Motor neuron (in vitro differentiated cells): ENCODE data around the gene MLLT3. TPM values are rescaled to one million over a fixed set of nuclear protein-coding genes. Genes with fewer than 3 reads are reported as not detected.
"Not testable (repeated sequence)": the region's sequence is repeated elsewhere in the genome, so short reads cannot be mapped to it uniquely, and the experiment has no call there.

Experiments used
- ATAC-seq, 8 experiments: fragments of 200-7000 bp; cut with Tn5 transposase; replicated peaks in 6 of 8; 2 replicates each; pipeline ENCODE4 v1.8.0; 2021; ENCODE audit warnings: mild to moderate bottlenecking in 8 of 8, moderate library complexity in 8 of 8
- H3K27ac ChIP-seq, 2 donors: fragments of 250-450 bp; sonication (Bioruptor Pico); 2 replicates each; pipeline ENCODE4 v1.9.0; 2021; ENCODE audit warnings: antibody characterized with exemption in 2 of 2, mild to moderate bottlenecking in 2 of 2, moderate library complexity in 1 of 2
- H3K4me1 ChIP-seq, 2 donors: fragments of 250-450 bp; sonication (Bioruptor Pico); replicated peaks in 1 of 2; 2 replicates each; pipeline ENCODE4 v1.6.1; 2021; ENCODE audit warnings: antibody characterized with exemption in 2 of 2, mild to moderate bottlenecking in 2 of 2, moderate library complexity in 1 of 2
- H3K4me3 ChIP-seq, 5 donors: fragments of 250-450 bp; sonication (Bioruptor Pico); 2 replicates each; pipeline ENCODE4 v1.9.0; 2021; ENCODE audit warnings: antibody characterized with exemption in 5 of 5, mild to moderate bottlenecking in 5 of 5, moderate library complexity in 4 of 5
- WGBS, 10 experiments: fragments of 450-650 bp; shearing (Covaris generic); methylation state at CpG; one replicate each; pipeline ENCODE4 v1.0.0; 2022; 5-methylcytosine and 5-hydroxymethylcytosine counted together
- in situ Hi-C, 9 experiments: fragments of 400-800 bp; cut with MboI; loops; one replicate each; pipeline ENCODE4 v1.15.0; 2021; ENCODE audit warnings: low sequenced_read_pairs in 9 of 9, low pct_unique_long_range_greater_than_20kb in 2 of 9; ENCODE audit not compliant: unreplicated experiment in 9 of 9
- total RNA-seq, 8 experiments: library from RNA; unstranded; fragments of 300-600 nt; gene quantifications; 2 replicates each; pipeline versions ENCODE4 v1.2.3 to v1.2.4, GENCODE V29; 2022

The MLLT3 gene
- 10 to 100 TPM; 10.8 to 63.2 (median 31.6) TPM for total RNA-seq

DNA sequence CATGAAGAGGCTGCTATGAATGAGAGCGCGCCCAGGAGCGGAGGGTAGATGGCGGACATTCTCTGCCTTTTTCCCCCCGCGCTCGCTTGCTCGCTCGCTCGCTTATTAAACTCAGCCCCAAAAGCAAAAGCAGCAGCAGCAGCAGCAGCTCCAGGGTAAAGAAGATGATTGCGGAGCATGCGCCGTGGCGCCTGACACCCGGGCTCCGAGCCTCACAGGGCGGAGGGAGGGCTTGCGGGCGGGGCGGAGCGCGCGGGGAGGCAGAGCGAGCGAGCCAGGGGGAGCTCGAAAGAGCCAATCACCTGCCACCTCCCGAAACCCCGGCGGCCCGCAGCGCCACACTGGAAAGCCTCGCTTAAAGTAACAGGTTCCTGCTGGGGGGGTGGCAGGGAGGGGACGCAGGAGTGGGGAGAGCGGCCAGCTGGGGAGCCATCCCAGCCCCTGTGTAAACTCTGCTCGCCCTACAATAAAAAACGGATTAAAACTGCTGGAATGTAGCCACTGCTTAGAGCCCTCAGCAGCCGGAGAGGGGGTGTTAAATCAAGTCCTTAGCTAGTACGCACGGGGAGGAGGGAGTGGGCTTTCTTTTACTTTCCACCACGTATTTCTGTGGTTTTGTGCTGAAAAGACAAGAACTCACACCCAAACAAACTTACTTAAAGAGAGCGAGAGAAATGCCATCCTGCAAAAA is at the start of gene MLLT3:
Gene MLLT3 (minus strand): TSS at position 170 of the 691 bp plus-strand sequence.
- peaks cover 4 to 5% of the 10 kb centered on the region in 2 donors for H3K4me1 ChIP-seq
- in situ Hi-C loops = loop anchor here in 5 of 9 experiments (10.0 to 25.0 kb wide), 4 partner anchors 260 to 685 kb away; no protein-coding TSS in a partner anchor
- H3K4me3 ChIP-seq = peak within 1 kb of the TSS; percentile 57 to 71 (median 69)
- H3K27ac ChIP-seq = peak within 1 kb of the TSS; percentile 56 to 69
- peak; percentile 79 to 90 (median 85) for ATAC-seq
- WGBS, 10 experiments = 0% methylated on average over 1 to 4 of the region's 41 CpGs; no CpG with 5 or more reads in 3 of the 10 experiments

DNA sequence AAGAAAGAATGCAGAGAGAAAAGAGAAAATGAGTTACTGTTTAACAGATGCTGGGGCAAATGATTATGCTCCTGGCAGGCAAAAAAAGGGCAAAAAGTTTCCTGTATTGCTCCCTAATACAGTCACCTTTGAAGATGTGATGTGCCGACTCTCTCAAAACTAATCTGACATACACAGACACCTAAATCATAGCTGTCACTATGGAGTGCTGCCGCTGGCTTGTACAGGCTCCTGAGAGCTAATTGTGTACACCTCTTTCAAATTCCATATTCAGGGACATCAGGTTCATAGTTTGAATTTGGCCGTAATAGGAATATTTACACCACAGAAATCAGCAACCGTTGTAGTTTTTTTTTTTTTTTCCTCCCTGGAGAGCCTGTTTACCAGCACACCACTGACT is 49.3 kb upstream of the MLLT3 start:
- Histone ChIP-seq H3K4me1 (peaks cover 0 to 16% of the 10 kb centered on the region in 2 donors), H3K27ac (no peak overlapping the region), H3K4me3 (no peak overlapping the region)
- WGBS, 10 experiments = 62 to 100% (median 86%) methylated on average over 1 to 4 of the region's 4 CpGs
- in situ Hi-C loops = no loop called here
- ATAC-seq = no peak

DNA sequence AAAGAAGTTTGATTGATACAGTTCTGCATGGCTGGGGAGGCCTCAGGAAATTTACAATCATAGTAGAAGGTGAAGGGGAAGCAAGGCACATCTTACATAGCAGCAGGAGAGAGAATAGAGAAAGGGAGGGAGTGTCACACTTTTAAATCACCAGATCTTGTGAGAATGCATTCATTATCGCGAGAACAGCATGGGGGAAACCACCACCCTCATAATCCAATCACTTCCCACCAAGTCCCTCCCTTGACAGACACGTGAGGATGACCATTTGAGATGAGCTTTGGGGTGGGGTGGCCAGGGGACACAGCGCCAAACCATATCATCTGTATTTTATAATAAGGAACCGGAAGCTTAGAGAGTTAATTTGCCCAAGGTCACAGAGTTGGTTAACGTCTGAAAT is 48.1 kb upstream of the MLLT3 start:
- 33 to 79% (median 68%) methylated on average over 1 to 6 of the region's 6 CpGs; no CpG with 5 or more reads in 4 of the 10 experiments for WGBS, 10 experiments
- Histone ChIP-seq H3K27ac (no peak overlapping the region), H3K4me3 (no peak overlapping the region), H3K4me1 (peaks cover 0 to 16% of the 10 kb centered on the region in 2 donors)
- no peak for ATAC-seq
- in situ Hi-C loops = no loop called here

DNA sequence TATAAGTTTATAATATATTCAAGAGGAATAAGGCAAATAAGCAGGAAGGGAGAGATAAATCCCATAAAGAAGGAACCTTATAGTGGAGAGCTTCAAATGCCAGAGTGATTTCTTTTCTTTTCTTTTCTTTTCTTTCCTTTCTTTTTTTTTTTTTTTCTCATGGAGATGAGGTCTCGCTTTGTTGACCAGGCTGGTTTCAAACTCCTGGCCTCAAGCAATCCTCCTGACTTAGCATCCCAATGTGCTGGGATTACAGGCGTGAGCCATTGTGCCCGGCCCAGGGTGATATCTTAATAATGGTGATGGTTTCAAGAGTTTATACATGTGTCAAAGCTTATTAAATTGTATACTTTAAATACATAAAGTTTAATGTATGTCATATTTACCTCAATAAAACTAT is 42.2 kb upstream of the MLLT3 start:
- H3K4me3 ChIP-seq = no peak overlapping the region
- peaks cover 25 to 51% of the 10 kb centered on the region in 2 donors for H3K4me1 ChIP-seq
- H3K27ac ChIP-seq = no peak overlapping the region
- no peak for ATAC-seq
- in situ Hi-C loops = no loop called here
- 54 to 93% (median 86%) methylated on average over 2 to 3 of the region's 3 CpGs; no CpG with 5 or more reads in 1 of the 10 experiments for WGBS, 10 experiments

DNA sequence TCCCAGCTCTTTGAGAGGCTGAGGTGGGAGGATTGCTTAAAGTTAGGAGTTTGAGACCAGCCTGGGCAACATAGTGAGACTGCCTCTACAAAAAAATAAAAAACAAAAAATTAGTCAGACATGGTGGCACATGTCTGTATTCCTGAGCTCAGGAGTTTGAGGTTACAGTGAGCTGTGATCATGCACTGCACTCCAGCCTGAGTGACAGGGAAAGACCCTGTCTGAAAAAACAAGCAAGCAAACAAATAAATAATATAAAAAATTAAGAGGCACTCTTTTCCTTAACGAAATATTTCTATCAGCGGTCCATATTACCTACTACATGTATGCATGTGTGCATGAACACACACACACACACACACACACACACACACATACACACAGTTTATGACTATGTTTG is 40.8 kb upstream of the MLLT3 start:
- in situ Hi-C loops = no loop called here
- ATAC-seq = no peak
- Histone ChIP-seq H3K4me1 (peaks cover 27 to 46% of the 10 kb centered on the region in 2 donors), H3K4me3 (no peak overlapping the region), H3K27ac (no peak overlapping the region)
- 61 to 100% (median 92%) methylated on average over 1 to 2 of the region's 2 CpGs; no CpG with 5 or more reads in 1 of the 10 experiments for WGBS, 10 experiments

DNA sequence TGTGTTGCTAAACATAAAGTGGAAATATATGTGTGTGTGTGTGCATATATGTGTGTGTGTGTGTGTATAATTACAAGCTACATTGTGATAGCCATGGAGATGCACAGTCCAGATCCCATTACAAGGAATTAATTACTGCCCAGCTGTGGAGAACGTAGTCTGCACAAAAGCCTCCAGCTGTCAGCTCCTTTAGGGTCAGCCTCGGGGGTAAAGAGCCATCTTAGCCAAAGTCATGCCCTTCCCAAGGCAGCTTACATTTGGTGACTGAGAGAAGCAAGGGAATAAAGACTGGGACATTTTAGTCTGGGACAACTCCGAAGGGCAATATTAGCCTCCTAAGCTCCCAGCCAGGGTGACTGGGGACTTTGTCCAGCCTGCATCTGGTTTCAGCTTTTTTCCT is 39.9 kb upstream of the MLLT3 start:
- Histone ChIP-seq H3K4me3 (peak overlapping the region in 4 of 5 donors; percentile 11 to 21 (median 14)), H3K27ac (no peak overlapping the region), H3K4me1 (peaks cover 27 to 40% of the 10 kb centered on the region in 2 donors)
- 0 to 67% (median 24%) methylated on average over 1 to 2 of the region's 3 CpGs; no CpG with 5 or more reads in 3 of the 10 experiments for WGBS, 10 experiments
- ATAC-seq = peak in 5 of 8 experiments; percentile 27 to 49 (median 41)
- in situ Hi-C loops = no loop called here

DNA sequence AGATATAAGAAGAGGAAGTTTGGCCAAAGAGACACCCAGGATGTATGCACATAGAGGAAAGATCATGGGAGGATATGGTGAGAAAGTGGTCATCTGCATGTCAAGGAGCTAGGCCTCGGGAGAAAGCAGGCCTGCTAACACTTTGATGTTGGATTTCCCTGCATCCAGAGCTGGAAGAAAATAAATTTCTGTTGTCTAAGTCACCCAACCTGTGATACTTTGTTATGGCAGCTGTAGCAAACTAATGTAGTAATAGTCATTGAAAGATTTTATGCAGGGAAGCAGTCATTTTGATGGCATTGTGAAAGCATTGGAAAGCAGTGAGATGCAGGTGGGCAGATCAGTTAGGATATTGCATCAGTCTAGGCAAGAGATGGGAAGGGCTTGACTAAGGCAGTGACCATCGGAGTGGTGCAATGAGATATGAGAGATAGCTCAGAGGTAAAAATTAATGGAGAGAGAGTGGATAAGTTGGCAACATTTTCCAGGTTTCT is 37.2 kb upstream of the MLLT3 start:
- Histone ChIP-seq H3K27ac (peak overlapping the region in 1 of 2 donors; percentile 22), H3K4me1 (peaks cover 27 to 40% of the 10 kb centered on the region in 2 donors), H3K4me3 (peak overlapping the region; percentile 40 to 88 (median 62))
- in situ Hi-C loops = no loop called here
- WGBS, 10 experiments = 20 to 100% (median 55%) methylated on average over 1 to 2 of the region's 2 CpGs
- peak in 3 of 8 experiments; percentile 31 to 70 (median 62) for ATAC-seq

DNA sequence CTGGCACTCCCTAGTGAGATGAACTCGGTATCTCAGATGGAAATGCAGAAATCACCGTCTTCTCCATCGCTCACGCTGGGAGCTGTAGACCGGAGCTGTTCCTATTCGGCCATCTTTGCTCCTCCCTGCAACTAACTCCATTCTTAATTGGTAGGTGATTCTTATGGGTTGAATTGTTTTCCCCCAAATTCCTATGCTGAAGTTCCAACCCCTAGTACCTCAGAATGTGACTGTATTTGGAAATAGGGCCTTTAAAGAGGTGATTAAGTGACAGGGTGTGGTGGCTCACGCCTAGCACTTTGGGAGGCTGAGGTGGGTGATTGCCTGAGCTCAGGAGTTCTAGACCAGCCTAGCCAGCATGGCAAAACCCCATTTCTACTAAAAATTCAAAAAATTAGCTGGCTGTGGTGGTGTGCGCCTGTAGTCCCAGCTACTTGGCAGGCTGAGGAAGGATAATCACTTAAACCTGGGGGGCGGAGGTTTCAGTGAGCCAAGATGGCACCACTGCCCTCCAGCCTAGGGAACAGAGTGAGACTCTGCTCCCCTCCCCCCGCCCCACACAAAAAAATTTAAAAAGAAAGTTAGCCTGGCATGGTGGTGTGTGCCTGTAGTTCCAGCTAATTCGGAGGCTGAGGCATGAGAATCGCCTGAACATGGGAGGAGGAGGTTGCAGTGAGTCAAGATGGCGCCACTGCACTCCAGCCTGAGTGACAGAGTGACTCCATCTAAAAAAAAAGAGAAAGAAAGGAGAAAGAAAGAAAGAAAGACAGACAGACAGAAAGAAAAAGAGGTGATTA is 36.6 kb upstream of the MLLT3 start:
- in situ Hi-C loops = no loop called here
- peaks cover 27 to 40% of the 10 kb centered on the region in 2 donors for H3K4me1 ChIP-seq
- peak overlapping the region; percentile 86 to 94 for H3K27ac ChIP-seq
- peak overlapping the region; percentile 40 to 88 (median 62) for H3K4me3 ChIP-seq
- ATAC-seq = peak; percentile 40 to 68 (median 62)
- 0 to 100% (median 77%) methylated on average over 1 to 5 of the region's 13 CpGs; no CpG with 5 or more reads in 1 of the 10 experiments for WGBS, 10 experiments

DNA sequence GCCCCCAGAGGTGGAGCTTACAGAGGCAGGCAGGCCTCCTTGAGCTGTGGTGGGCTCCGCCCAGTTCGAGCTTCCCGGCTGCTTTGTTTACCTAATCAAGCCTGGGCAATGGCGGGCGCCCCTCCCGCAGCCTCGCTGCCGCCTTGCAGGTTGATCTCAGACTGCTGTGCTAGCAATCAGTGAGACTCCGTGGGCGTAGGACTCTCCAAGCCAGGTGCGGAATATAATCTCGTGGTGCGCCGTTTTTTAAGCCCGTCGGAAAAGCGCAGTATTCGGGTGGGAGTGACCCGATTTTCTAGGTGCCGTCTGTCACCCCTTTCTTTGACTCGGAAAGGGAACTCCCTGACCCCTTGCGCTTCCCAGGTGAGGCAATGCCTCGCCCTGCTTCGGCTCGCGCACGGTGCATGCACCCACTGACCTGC is 36.0 kb upstream of the MLLT3 start:
- in situ Hi-C loops, ATAC-seq: not testable (repeated sequence)
- Histone ChIP-seq H3K27ac (peak overlapping the region; percentile 86 to 94), H3K4me3 (peak overlapping the region; percentile 40 to 88 (median 62)), H3K4me1 (peaks cover 27 to 36% of the 10 kb centered on the region in 2 donors)
- no CpG with 5 or more reads among the region's 27 CpGs for WGBS, 10 experiments

DNA sequence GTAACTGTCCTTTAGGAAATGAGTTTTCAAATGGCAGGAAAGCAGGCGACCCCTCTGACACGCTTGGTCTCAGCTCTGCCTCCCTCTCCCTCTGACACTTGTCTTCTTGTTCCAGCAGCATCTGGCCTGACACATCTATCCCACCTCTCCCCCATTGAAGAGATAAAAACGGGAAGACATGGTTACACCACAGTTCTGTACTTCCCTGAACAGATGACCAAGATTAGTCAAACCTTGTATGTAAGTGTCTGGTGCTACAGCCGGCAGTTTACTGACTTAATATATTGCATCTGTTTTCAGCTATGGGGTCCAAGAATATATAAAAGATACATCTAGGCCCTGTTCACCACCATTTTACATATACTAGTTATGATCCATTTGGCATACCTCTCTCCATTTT is 29.6 kb upstream of the MLLT3 start:
- no peak overlapping the region for H3K4me3 ChIP-seq
- in situ Hi-C loops = no loop called here
- WGBS, 10 experiments = 0 to 100% (median 76%) methylated on average over 1 to 4 of the region's 4 CpGs; no CpG with 5 or more reads in 1 of the 10 experiments
- H3K4me1 ChIP-seq = no peaks in the 10 kb centered on the region
- H3K27ac ChIP-seq = no peak overlapping the region
- no peak for ATAC-seq

DNA sequence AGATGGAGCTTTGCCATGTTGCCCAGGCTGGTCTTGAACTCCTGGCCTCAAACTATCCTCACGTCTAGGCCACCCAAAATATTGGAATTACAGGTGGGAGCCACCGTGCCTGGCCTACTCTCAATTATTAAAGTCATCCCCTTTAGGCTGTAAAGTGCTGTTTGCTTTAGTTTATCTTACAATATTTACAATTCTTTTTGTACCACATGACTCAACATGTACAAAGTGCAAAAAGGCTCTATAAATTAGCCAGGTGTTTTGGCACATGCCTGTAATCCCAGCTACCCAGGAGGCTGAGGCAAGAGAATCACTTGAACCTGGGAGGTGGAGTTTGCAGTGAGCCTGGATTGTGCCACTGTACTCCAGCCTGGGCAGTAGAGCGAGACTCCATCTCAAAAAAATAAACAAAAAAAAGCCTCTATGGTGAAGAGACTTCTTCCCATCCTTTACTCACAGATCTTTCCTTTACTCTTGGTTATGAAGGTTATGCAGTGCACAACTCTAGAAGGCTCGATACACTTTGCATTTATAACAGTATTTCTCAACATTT is 28.5 kb upstream of the MLLT3 start:
- no peak overlapping the region for H3K27ac ChIP-seq
- ATAC-seq = no peak
- no peaks in the 10 kb centered on the region for H3K4me1 ChIP-seq
- in situ Hi-C loops = no loop called here
- H3K4me3 ChIP-seq = no peak overlapping the region
- WGBS, 10 experiments = 67 to 100% (median 83%) methylated on average over 1 to 2 of the region's 4 CpGs; no CpG with 5 or more reads in 3 of the 10 experiments

DNA sequence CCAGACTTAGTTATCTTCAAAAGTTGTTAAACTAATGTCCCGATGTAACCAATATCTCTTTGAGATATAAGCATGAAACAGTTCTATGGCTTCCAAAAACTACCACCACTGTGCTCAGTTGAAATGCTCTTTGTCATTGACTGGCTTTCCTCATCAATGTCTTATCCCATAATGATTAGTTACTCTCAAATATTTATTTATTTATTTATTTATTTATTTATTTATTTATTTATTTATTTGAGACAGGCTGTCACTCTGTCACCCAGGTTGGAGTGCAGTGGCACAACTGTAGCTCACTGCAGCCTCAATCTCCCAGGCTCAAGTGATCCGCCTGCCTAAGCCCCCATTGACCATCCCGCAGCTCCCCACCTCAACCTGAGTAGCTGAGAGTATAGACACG is 28.0 kb upstream of the MLLT3 start:
- H3K4me1 ChIP-seq = no peaks in the 10 kb centered on the region
- WGBS, 10 experiments = 80 to 100% (median 100%) methylated on average over 1 to 4 of the region's 4 CpGs
- ATAC-seq = no peak
- no peak overlapping the region for H3K27ac ChIP-seq
- H3K4me3 ChIP-seq = no peak overlapping the region
- in situ Hi-C loops = no loop called here
